ENCODE data around the gene ZSCAN29.

DNA sequence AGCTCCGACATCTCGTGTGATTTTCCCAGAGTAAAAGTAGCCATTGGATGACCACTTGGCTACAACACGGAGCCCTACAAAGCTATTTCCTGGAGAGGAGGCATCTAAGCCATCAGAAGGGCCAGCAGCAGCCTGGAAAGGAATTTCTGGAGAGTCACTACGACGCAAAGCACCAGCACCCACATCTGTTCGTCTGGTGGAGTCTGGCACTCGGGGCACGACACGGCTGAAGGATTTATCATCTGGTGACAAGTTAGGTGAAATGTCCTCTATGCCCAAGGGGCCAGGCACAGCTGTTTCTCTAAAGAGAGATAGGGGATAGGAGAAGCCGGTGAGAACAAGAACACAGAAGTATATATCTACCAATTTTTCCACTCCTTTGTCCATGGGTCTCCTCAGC, 49.6 kb upstream of the ZSCAN29 start:
- TF ChIP-seq, protein P1, sequence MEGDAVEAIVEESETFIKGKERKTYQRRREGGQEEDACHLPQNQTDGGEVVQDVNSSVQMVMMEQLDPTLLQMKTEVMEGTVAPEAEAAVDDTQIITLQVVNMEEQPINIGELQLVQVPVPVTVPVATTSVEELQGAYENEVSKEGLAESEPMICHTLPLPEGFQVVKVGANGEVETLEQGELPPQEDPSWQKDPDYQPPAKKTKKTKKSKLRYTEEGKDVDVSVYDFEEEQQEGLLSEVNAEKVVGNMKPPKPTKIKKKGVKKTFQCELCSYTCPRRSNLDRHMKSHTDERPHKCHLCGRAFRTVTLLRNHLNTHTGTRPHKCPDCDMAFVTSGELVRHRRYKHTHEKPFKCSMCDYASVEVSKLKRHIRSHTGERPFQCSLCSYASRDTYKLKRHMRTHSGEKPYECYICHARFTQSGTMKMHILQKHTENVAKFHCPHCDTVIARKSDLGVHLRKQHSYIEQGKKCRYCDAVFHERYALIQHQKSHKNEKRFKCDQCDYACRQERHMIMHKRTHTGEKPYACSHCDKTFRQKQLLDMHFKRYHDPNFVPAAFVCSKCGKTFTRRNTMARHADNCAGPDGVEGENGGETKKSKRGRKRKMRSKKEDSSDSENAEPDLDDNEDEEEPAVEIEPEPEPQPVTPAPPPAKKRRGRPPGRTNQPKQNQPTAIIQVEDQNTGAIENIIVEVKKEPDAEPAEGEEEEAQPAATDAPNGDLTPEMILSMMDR (IDR thresholded peaks at IDR 0.05), result no peak
- TF ChIP-seq POLR2A (IDR thresholded peaks at IDR 0.05; ENCODE audit: low read depth), result no peak

Data from esophagus muscularis mucosa (tissue), 3 donors.